DOHH2 (cell line): ENCODE measurements around the gene TNN.

Experiments
- CTCF ChIP-seq: fragments of 200-600 bp; sonication (generic); IDR thresholded peaks from one replicate; pipeline ENCODE4 v1.5.1; 2014; ENCODE audit warnings: antibody characterized with exemption, mild to moderate bottlenecking, low read depth, low read length; ENCODE audit not compliant: poor library complexity, severe bottlenecking
- EZH2phosphoT487 ChIP-seq: fragments of 200-600 bp; sonication (generic); IDR thresholded peaks from 2 replicates; pipeline ENCODE4 v1.6.1; 2017; ENCODE audit warnings: borderline replicate concordance, mild to moderate bottlenecking, antibody characterized with exemption, low read length, moderate library complexity, mixed read lengths

- TF ChIP-seq CTCF (no peak), EZH2phosphoT487 (no peak)
Observed at GRCh38 chr1:175116210-175116798, 48.7 kb downstream of the TNN start.
